ENCODE measurements around the gene LEMD2.

LEMD2 gene

GRCh38 chr6:33819021-33819420 lies 30.1 kb upstream of the LEMD2 start:
- DNase-seq (ENCODE audit: low spot score): no peak

- DNase-seq (ENCODE audit: low spot score): no peak
Observed at GRCh38 chr6:33818293-33818692, 29.4 kb upstream of the LEMD2 start.

- no peak for DNase-seq (ENCODE audit: low spot score)
Observed at GRCh38 chr6:33817489-33817888, 28.6 kb upstream of the LEMD2 start.

- DNase-seq (ENCODE audit: low spot score): no peak
Observed at GRCh38 chr6:33816911-33817310, 28.0 kb upstream of the LEMD2 start.

- DNase-seq (ENCODE audit: low spot score): peak; percentile 57
Observed at GRCh38 chr6:33815854-33816253, 26.9 kb upstream of the LEMD2 start.

GRCh38 chr6:33813990-33814985 lies 25.4 kb upstream of the LEMD2 start:
- no peak for DNase-seq (ENCODE audit: low spot score)

- DNase-seq (ENCODE audit: low spot score): no peak
Observed at GRCh38 chr6:33813246-33813904, 24.4 kb upstream of the LEMD2 start.

- DNase-seq (ENCODE audit: low spot score): no peak
Observed at GRCh38 chr6:33812669-33813068, 23.7 kb upstream of the LEMD2 start.

GRCh38 chr6:33809594-33809993 lies 20.7 kb upstream of the LEMD2 start:
- no peak for DNase-seq (ENCODE audit: low spot score)

- no peak for DNase-seq (ENCODE audit: low spot score)
Observed at GRCh38 chr6:33808641-33809180, 19.8 kb upstream of the LEMD2 start.

- DNase-seq (ENCODE audit: low spot score): no peak
Observed at GRCh38 chr6:33807606-33808005, 18.7 kb upstream of the LEMD2 start.

GRCh38 chr6:33806841-33807240 lies 17.9 kb upstream of the LEMD2 start:
- DNase-seq (ENCODE audit: low spot score): no peak

- no peak for DNase-seq (ENCODE audit: low spot score)
Observed at GRCh38 chr6:33803571-33804053, 14.7 kb upstream of the LEMD2 start, which contains the start of gene MLN. MLN (minus strand) TSS chr6:33804003; CDS start chr6:33801163, 2,840 bp downstream.

GRCh38 chr6:33802186-33802958 lies 13.4 kb upstream of the LEMD2 start:
- DNase-seq (ENCODE audit: low spot score): no peak

GRCh38 chr6:33801611-33802010 lies 12.7 kb upstream of the LEMD2 start:
- no peak for DNase-seq (ENCODE audit: low spot score)

- DNase-seq (ENCODE audit: low spot score): no peak
Observed at GRCh38 chr6:33800248-33800969, 11.5 kb upstream of the LEMD2 start.

- no peak for DNase-seq (ENCODE audit: low spot score)
Observed at GRCh38 chr6:33799454-33800113, 10.7 kb upstream of the LEMD2 start.

- DNase-seq (ENCODE audit: low spot score): no peak
Observed at GRCh38 chr6:33798343-33798848, 9.5 kb upstream of the LEMD2 start.

- DNase-seq (ENCODE audit: low spot score): no peak
Observed at GRCh38 chr6:33797626-33798342, 8.9 kb upstream of the LEMD2 start.

Data from Ammon's horn (tissue), 1 donor.